HG03565 (cell line): ENCODE data around the gene ATP1A3.

Experiments
- ATAC-seq: cut with Tn5 transposase; IDR thresholded peaks from one replicate; pipeline ENCODE4 v1.9.1; 2021; ENCODE audit warnings: mild to moderate bottlenecking, moderate library complexity; ENCODE audit not compliant: unreplicated experiment

ATP1A3 gene

GRCh38 chr19:41930926-41931592 is 63.0 kb downstream of the ATP1A3 start:
- ATAC-seq: no peak

- no peak for ATAC-seq
Observed at GRCh38 chr19:41930322-41930722, 63.7 kb downstream of the ATP1A3 start.

GRCh38 chr19:41929536-41930071 is 64.4 kb downstream of the ATP1A3 start:
- no peak for ATAC-seq

GRCh38 chr19:41928754-41929535 is 65.1 kb downstream of the ATP1A3 start:
- ATAC-seq: no peak

- ATAC-seq: no peak
Observed at GRCh38 chr19:41928221-41928683, 65.8 kb downstream of the ATP1A3 start, which contains the start of gene ERFL. ERFL (minus strand) TSS chr19:41928449; CDS start chr19:41912919, 15,530 bp downstream.

- no peak for ATAC-seq
Observed at GRCh38 chr19:41927497-41928192, 66.4 kb downstream of the ATP1A3 start.

GRCh38 chr19:41926763-41927496 is 67.1 kb downstream of the ATP1A3 start:
- no peak for ATAC-seq

- no peak for ATAC-seq
Observed at GRCh38 chr19:41926028-41926762, 67.8 kb downstream of the ATP1A3 start.

GRCh38 chr19:41925208-41926003 is 68.6 kb downstream of the ATP1A3 start:
- ATAC-seq: no peak

- no peak for ATAC-seq
Observed at GRCh38 chr19:41924151-41925145, 69.6 kb downstream of the ATP1A3 start.

GRCh38 chr19:41923045-41923788 is 70.8 kb downstream of the ATP1A3 start:
- ATAC-seq: no peak

GRCh38 chr19:41922585-41922984 is 71.4 kb downstream of the ATP1A3 start:
- ATAC-seq: no peak

GRCh38 chr19:41921577-41922576 is 72.2 kb downstream of the ATP1A3 start:
- ATAC-seq: no peak

GRCh38 chr19:41920882-41921576 is 73.0 kb downstream of the ATP1A3 start:
- no peak for ATAC-seq

- ATAC-seq: no peak
Observed at GRCh38 chr19:41919948-41920712, 73.9 kb downstream of the ATP1A3 start.
